GM12878 (cell line): ENCODE results near the gene PDZD2. TPM values are rescaled to one million over a fixed set of nuclear protein-coding genes. Genes with fewer than 3 reads are reported as not detected.

ENCODE experiments used
- ATAC-seq: fragments of 200-7000 bp; cut with Tn5 transposase; 3 replicates; pipeline ENCODE4 v1.9.1; 2020; ENCODE audit warnings: mild to moderate bottlenecking, moderate library complexity
- BruUV-seq: library from RNA; stranded (reverse); fragments of 400-500 nt; replicated peaks from 2 replicates; lab custom pipeline; 2021; lab: Mats Ljungman, UMichigan
- CTCF ChIA-PET: fragments of 300-600 bp; sonication (Branson Sonifier 250); formaldehyde crosslinking; extraction: SDS; loops from one replicate; lab custom pipeline; 2021; ENCODE audit warnings: inconsistent platforms; lab: Yijun Ruan, JAX
- POLR2A ChIA-PET: fragments of 350-600 bp; formaldehyde crosslinking; extraction: SDS; loops from one replicate; lab custom pipeline; 2021; ENCODE audit warnings: inconsistent platforms; lab: Charles Lee
- RAD21 ChIA-PET: fragments of 300-600 bp; sonication (Branson Sonifier 250); formaldehyde crosslinking; loops from one replicate; lab custom pipeline; 2023; ENCODE audit warnings: antibody characterized with exemption; ENCODE audit not compliant: unreplicated experiment; lab: Charles Lee
- SMC1A ChIA-PET: fragments of 300-600 bp; sonication (Branson Sonifier 250); formaldehyde crosslinking; loops from one replicate; lab custom pipeline; 2023; ENCODE audit not compliant: unreplicated experiment, uncharacterized antibody; lab: Charles Lee
- DNase-seq: peaks from one replicate; pipeline ENCODE4 v3.0.0-alpha.2; 2011; ENCODE audit warnings: low read depth, low spot score
- FAIRE-seq: peaks from 3 replicates; lab custom pipeline; 2011; peaks lifted over from hg19 to GRCh38; lab: Jason Lieb, UNC
- H2AFZ ChIP-seq: 2 replicates; pipeline ENCODE4 v1.6.0; 2011; ENCODE audit warnings: low read depth, low read length, control low read depth; ENCODE audit not compliant: control insufficient read depth
- H3K27ac ChIP-seq: 2 replicates; pipeline ENCODE4 v1.5.1; 2011; ENCODE audit warnings: control low read depth; ENCODE audit not compliant: control insufficient read depth, insufficient read depth
- H3K27me3 ChIP-seq, 2 experiments: replicated peaks in 1 of 2; 2 replicates each; pipeline versions ENCODE4 v1.6.0 to v1.6.1; 2011; ENCODE audit warnings: low read length in 1 of 2; ENCODE audit not compliant: control insufficient read depth in 2 of 2, insufficient read depth in 2 of 2
- H3K36me3 ChIP-seq, 2 experiments: 2 replicates each; pipeline ENCODE4 v1.5.1; 2011; ENCODE audit warnings: low read length in 1 of 2; ENCODE audit not compliant: control insufficient read depth in 2 of 2, insufficient read depth in 2 of 2
- H3K4me1 ChIP-seq: 2 replicates; pipeline ENCODE4 v1.6.1; 2011; ENCODE audit warnings: mild to moderate bottlenecking, low read length, moderate library complexity, mixed read lengths; ENCODE audit not compliant: control insufficient read depth, insufficient read depth
- H3K4me2 ChIP-seq: 2 replicates; pipeline ENCODE4 v1.6.0; 2011; ENCODE audit warnings: control low read depth; ENCODE audit not compliant: control insufficient read depth, insufficient read depth
- H3K4me3 ChIP-seq: fragments of 200-600 bp; sonication (generic); 2 replicates; pipeline ENCODE4 v1.5.1; 2016
- H3K79me2 ChIP-seq: 2 replicates; pipeline ENCODE4 v1.6.0; 2011; ENCODE audit warnings: low read length; ENCODE audit not compliant: control insufficient read depth, insufficient read depth
- H3K9ac ChIP-seq: 2 replicates; pipeline ENCODE4 v1.8.0; 2011; ENCODE audit warnings: low read length, control low read depth, mixed read lengths; ENCODE audit not compliant: control insufficient read depth, insufficient read depth
- H3K9me3 ChIP-seq: replicated peaks from 3 replicates; pipeline ENCODE4 v1.5.1; 2011; ENCODE audit warnings: mild to moderate bottlenecking, low read length; ENCODE audit not compliant: control insufficient read depth, insufficient read depth
- H4K20me1 ChIP-seq: 2 replicates; pipeline ENCODE4 v1.6.0; 2011; ENCODE audit not compliant: control insufficient read depth, insufficient read depth
- ATF2 ChIP-seq: IDR thresholded peaks from 2 replicates; pipeline ENCODE4 v1.6.1; 2012; ENCODE audit warnings: low read length, inconsistent platforms
- ETV6 ChIP-seq, 2 experiments: fragments of 450-650 bp in 1 of 2; IDR thresholded peaks in 1 of 2; conservative IDR thresholded peaks in 1 of 2; 2 replicates each; pipeline ENCODE4 v1.6.1; 2014; ENCODE audit warnings: antibody characterized with exemption in 1 of 2, borderline replicate concordance in 1 of 2, low read depth in 1 of 2, mild to moderate bottlenecking in 1 of 2, moderate library complexity in 1 of 2
- HDGF ChIP-seq: fragments of 450-650 bp; IDR thresholded peaks from 2 replicates; pipeline ENCODE4 v1.6.1; 2016; ENCODE audit warnings: antibody characterized with exemption
- MEF2B ChIP-seq: fragments of 450-650 bp; IDR thresholded peaks from 2 replicates; pipeline ENCODE4 v1.6.1; 2018; ENCODE audit warnings: mild to moderate bottlenecking, moderate library complexity; ENCODE audit not compliant: partially characterized antibody, poor library complexity, severe bottlenecking
- MLLT1 ChIP-seq: fragments of 450-650 bp; IDR thresholded peaks from 2 replicates; pipeline ENCODE4 v1.6.1; 2016; ENCODE audit warnings: mild to moderate bottlenecking
- NR2C2 ChIP-seq: IDR thresholded peaks from 2 replicates; pipeline ENCODE4 v1.6.1; 2011; ENCODE audit warnings: borderline replicate concordance, low read depth; ENCODE audit not compliant: control insufficient read depth, insufficient read length
- RAD21 ChIP-seq: IDR thresholded peaks from 2 replicates; pipeline ENCODE4 v1.6.1; 2011; ENCODE audit warnings: mild to moderate bottlenecking, low read depth, low read length, moderate library complexity; ENCODE audit not compliant: insufficient read depth
- RB1 ChIP-seq: fragments of 450-650 bp; formaldehyde crosslinking; IDR thresholded peaks from 2 replicates; pipeline ENCODE4 v1.6.1; 2017; ENCODE audit warnings: mild to moderate bottlenecking, borderline replicate concordance
- SRF ChIP-seq, 2 experiments: IDR thresholded peaks; 2 replicates each; pipeline ENCODE4 v1.6.1; 2011; ENCODE audit warnings: low read depth in 2 of 2, low read length in 2 of 2, mild to moderate bottlenecking in 1 of 2, moderate library complexity in 1 of 2
- SUZ12 ChIP-seq: fragments of 200-600 bp; sonication (generic); IDR thresholded peaks from one replicate; pipeline ENCODE4 v1.6.1; 2018; ENCODE audit warnings: antibody characterized with exemption, mild to moderate bottlenecking; ENCODE audit not compliant: unreplicated experiment
- ZBTB33 ChIP-seq: fragments of 450-650 bp; IDR thresholded peaks from 2 replicates; pipeline ENCODE4 v1.6.1; 2017; ENCODE audit warnings: mild to moderate bottlenecking
- ZNF384 ChIP-seq: IDR thresholded peaks from 2 replicates; pipeline ENCODE4 v1.6.1; 2012; ENCODE audit warnings: low read depth, mild to moderate bottlenecking, low read length, improper control_type of control experiment, borderline replicate concordance
- WGBS: methylation state at CpG from one replicate; pipeline ENCODE4 v1.1.6; 2016; ENCODE audit warnings: low lambda C conversion rate; ENCODE audit not compliant: insufficient replicate concordance, insufficient coverage; ENCODE audit errors: missing lambda C conversion rate; 5-methylcytosine and 5-hydroxymethylcytosine counted together
- in situ Hi-C: fragments of 300-500 bp; cut with MboI; formaldehyde crosslinking; loops from 9 replicates; pipeline ENCODE4 v1.14.3; 2018; ENCODE audit warnings: mixed read lengths
- intact Hi-C: fragments of 100-400 bp; cut with micrococcal nuclease; formaldehyde crosslinking; loops from one replicate; pipeline ENCODE4 v1.14.2; 2022; ENCODE audit not compliant: unreplicated experiment
- polyA plus RNA-seq, 11 experiments: library from polyadenylated mRNA; depleted of rRNA in 4 of 11; unstranded in 6 of 11; stranded (reverse) in 5 of 11; fragments of >200 nt; fragmentation: Nextera tagmentation in 4 of 11; fragmentation: Illumina TruSeq in 1 of 11; extraction: Ambion mirVana in 4 of 11; extraction: Trizol in 1 of 11; gene quantifications; 1 replicate in 1 of 11; 2 replicates in 10 of 11; pipeline versions ENCODE4 v1.2.1 to v1.2.3, GENCODE V29; 2011 to 2016; ENCODE audit warnings: inconsistent platforms in 2 of 11, missing spikeins in 2 of 11, low read depth in 1 of 11
- total RNA-seq, 4 experiments: library from RNA; depleted of rRNA in 3 of 4; stranded (reverse); fragments of >200 nt in 3 of 4; fragmentation: Illumina TruSeq in 1 of 4; extraction: Trizol in 1 of 4; gene quantifications; 2 replicates each; pipeline versions ENCODE4 v1.2.1 to v1.2.3, GENCODE V29; 2013 to 2021
- TF ChIP-seq, protein P1 (sequence below): fragments of 450-650 bp; IDR thresholded peaks from 2 replicates; pipeline ENCODE4 v1.6.1; 2018; ENCODE audit warnings: borderline replicate concordance, mild to moderate bottlenecking; ENCODE audit not compliant: partially characterized antibody
- TF ChIP-seq, protein P2 (sequence below): IDR thresholded peaks from 2 replicates; pipeline ENCODE4 v1.6.1; 2011; ENCODE audit warnings: borderline replicate concordance, low read depth, mild to moderate bottlenecking, moderate library complexity, low read length; ENCODE audit not compliant: insufficient read depth, poor library complexity, severe bottlenecking

Gene PDZD2
- total and polyA plus RNA-seq, 10 of the 15 experiments (the other 5 are each of a cell fraction or from before 2014, with no cell fraction given), result 0.01 to 0.58 (median 0.29) TPM; not detected in 3

DNA sequence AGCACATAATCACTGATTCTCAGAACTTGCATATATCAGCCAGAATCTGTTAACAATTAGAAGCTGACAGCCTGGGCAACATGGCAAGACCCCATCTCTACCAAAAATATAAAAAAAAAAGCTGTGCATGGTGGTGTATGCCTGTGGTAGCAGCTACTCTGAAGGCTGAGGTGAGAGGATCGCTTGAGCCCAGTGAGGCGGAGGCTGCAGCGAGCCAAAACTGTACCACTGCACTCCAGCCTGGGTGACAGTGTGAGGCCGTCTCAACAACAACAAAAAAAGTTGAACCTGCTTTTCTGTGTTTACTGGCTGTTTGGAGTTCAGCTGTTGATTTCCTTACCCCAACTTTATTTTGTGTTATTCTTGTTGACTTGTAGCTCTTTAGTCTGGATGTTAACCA, 468.4 kb downstream of the PDZD2 start:
- POLR2A ChIA-PET, result interaction anchor here (0.7 kb wide), 1 partner anchor 1051 kb away, joined by 3 read pairs; no protein-coding TSS in a partner anchor
- H2AFZ ChIP-seq, result no peak overlapping the region
- H3K4me1 ChIP-seq, result no peaks in the 10 kb centered on the region
- H3K27me3 ChIP-seq, result no peaks in the 10 kb centered on the region
- no peaks in the 10 kb centered on the region for H4K20me1 ChIP-seq
- CTCF ChIA-PET, result interaction anchor here (0.9 to 1.3 kb wide), 3 partner anchors 9 to 31 kb away, joined by 3 to 8 read pairs (median 5); no protein-coding TSS in a partner anchor
- ATAC-seq (no peak), FAIRE-seq (no peak), DNase-seq (no peak)
- BruUV-seq, result no TSS peak
- no peak overlapping the region for H3K9ac ChIP-seq
- in situ Hi-C loops (no loop called here), intact Hi-C loops (no loop called here)
- no peak overlapping the region for H3K27ac ChIP-seq
- no peak overlapping the region for H3K4me2 ChIP-seq
- no peaks in the 10 kb centered on the region for H3K9me3 ChIP-seq
- peaks cover 11 to 36% of the 10 kb centered on the region in 2 experiments for H3K36me3 ChIP-seq
- WGBS, result 100% methylated on average over 4 of the region's 4 CpGs
- no peaks in the 10 kb centered on the region for H3K79me2 ChIP-seq
- RAD21 ChIA-PET, result no interaction called here
- SMC1A ChIA-PET, result interaction anchor here (0.7 to 0.9 kb wide), 2 partner anchors 13 to 17 kb away, joined by 3 read pairs; no protein-coding TSS in a partner anchor
- no peak overlapping the region for H3K4me3 ChIP-seq
- TF ChIP-seq HDGF (no peak), MEF2B (no peak), NR2C2 (no peak), ZBTB33 (no peak), SUZ12 (no peak), SRF (IDR thresholded peaks at IDR 0.05; ENCODE audit: low read depth in 2 of 2, low read length in 2 of 2) (no peak), ZNF384 (no peak), ATF2 (no peak), RAD21 (no peak), ETV6 (conservative IDR thresholded peaks at IDR 0.05 in 1 of 2, IDR thresholded peaks at IDR 0.05 in 1 of 2; ENCODE audit: borderline replicate concordance in 1 of 2, low read depth in 1 of 2) (no peak), RB1 (no peak), MLLT1 (no peak)
- TF ChIP-seq, protein P1, sequence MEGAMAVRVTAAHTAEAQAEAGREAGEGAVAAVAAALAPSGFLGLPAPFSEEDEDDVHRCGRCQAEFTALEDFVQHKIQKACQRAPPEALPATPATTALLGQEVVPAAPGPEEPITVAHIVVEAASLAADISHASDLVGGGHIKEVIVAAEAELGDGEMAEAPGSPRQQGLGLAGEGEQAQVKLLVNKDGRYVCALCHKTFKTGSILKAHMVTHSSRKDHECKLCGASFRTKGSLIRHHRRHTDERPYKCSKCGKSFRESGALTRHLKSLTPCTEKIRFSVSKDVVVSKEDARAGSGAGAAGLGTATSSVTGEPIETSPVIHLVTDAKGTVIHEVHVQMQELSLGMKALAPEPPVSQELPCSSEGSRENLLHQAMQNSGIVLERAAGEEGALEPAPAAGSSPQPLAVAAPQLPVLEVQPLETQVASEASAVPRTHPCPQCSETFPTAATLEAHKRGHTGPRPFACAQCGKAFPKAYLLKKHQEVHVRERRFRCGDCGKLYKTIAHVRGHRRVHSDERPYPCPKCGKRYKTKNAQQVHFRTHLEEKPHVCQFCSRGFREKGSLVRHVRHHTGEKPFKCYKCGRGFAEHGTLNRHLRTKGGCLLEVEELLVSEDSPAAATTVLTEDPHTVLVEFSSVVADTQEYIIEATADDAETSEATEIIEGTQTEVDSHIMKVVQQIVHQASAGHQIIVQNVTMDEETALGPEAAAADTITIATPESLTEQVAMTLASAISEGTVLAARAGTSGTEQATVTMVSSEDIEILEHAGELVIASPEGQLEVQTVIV, result no peak
- TF ChIP-seq, protein P2, sequence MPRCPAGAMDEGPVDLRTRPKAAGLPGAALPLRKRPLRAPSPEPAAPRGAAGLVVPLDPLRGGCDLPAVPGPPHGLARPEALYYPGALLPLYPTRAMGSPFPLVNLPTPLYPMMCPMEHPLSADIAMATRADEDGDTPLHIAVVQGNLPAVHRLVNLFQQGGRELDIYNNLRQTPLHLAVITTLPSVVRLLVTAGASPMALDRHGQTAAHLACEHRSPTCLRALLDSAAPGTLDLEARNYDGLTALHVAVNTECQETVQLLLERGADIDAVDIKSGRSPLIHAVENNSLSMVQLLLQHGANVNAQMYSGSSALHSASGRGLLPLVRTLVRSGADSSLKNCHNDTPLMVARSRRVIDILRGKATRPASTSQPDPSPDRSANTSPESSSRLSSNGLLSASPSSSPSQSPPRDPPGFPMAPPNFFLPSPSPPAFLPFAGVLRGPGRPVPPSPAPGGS, result no peak
